ENCODE data around the gene KSR1. TPM values are rescaled to one million over a fixed set of nuclear protein-coding genes. Genes with fewer than 3 reads are reported as not detected.

KSR1 gene
- total RNA-seq, 1 donor: 23.5 TPM

DNA sequence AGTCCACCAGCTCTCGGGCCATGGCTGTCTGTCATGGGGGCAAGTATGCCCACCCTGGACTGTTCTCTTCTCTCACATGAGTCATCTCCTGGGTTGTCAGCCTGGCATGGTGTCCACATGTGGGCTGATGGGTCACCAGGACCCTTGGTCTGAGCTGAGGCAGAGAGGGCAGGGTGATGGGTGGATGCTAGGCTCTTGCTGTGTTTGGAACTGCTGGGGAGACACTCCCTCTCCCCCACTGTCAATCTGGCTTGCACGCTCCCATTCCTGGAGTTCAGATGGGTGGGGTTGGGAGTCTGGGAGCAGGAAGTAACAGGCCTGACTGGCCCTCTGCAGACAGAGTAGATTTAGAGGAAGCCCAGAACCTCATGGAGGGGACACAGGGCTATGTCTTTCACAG, 28.9 kb downstream of the KSR1 start:
- Histone ChIP-seq H3K9me3 (ENCODE audit: low read depth, low read length) (no peaks in the 10 kb centered on the region), H3K4me1 (ENCODE audit: insufficient read depth, low read length) (peaks cover 65% of the 10 kb centered on the region), H3K27me3 (ENCODE audit: insufficient read depth, low read length) (no peaks in the 10 kb centered on the region), H3K4me3 (ENCODE audit: low read length) (no peak overlapping the region)

DNA sequence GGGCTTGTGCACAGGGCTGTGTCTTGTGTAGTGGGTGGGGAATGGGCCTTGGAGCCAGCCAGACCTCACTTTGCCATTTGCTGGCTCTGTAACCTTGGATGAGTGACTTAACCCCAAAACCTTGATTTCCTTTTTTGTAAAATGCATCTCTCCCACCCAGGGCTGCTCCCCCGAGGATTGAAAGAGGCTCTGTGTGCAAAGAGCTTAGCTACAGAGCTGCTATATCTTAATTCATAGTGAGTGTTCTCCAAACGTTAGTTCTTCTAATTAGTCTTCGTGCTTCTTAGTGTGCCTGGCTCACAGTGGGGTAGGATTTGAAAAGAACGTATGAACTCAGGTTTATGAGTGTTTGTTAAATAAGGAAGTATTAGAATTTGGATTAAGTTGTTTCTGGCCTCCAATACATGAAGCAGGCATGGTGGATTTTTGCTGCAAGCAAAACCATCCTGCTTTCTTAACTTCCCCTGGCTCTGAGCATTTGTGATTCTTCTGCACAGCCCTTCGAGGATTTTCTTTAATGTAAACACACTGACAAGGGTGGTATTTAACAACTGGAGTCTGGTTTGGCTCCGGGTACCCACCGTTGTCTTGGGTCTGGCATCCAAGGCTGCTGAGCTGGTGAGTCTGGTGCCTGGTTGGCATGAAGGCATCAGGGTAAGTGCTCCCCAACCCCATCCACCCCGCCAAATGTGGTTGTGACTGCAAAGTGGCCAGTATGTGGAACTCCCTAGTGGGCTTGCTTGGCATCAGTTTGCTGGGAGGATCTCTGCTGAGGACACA, 29.7 kb downstream of the KSR1 start:
- H3K4me1 ChIP-seq (ENCODE audit: insufficient read depth, low read length): peaks cover 64% of the 10 kb centered on the region
- H3K4me3 ChIP-seq (ENCODE audit: low read length): no peak overlapping the region
- no peaks in the 10 kb centered on the region for H3K9me3 ChIP-seq (ENCODE audit: low read depth, low read length)
- H3K27me3 ChIP-seq (ENCODE audit: insufficient read depth, low read length): no peaks in the 10 kb centered on the region

GRCh38 chr17:27486741-27487140, 30.5 kb downstream of the KSR1 start:
- no peaks in the 10 kb centered on the region for H3K27me3 ChIP-seq (ENCODE audit: insufficient read depth, low read length)
- H3K4me1 ChIP-seq (ENCODE audit: insufficient read depth, low read length): peaks cover 58% of the 10 kb centered on the region
- H3K9me3 ChIP-seq (ENCODE audit: low read depth, low read length): no peaks in the 10 kb centered on the region
- no peak overlapping the region for H3K4me3 ChIP-seq (ENCODE audit: low read length)

- H3K27me3 ChIP-seq (ENCODE audit: insufficient read depth, low read length): no peaks in the 10 kb centered on the region
- peaks cover 58% of the 10 kb centered on the region for H3K4me1 ChIP-seq (ENCODE audit: insufficient read depth, low read length)
- H3K4me3 ChIP-seq (ENCODE audit: low read length): no peak overlapping the region
- H3K9me3 ChIP-seq (ENCODE audit: low read depth, low read length): no peaks in the 10 kb centered on the region
These were observed 32.0 kb downstream of the KSR1 start for GRCh38 chr17:27488231-27488630.

GRCh38 chr17:27489045-27489715, 32.9 kb downstream of the KSR1 start:
- Histone ChIP-seq H3K27me3 (ENCODE audit: insufficient read depth, low read length) (no peaks in the 10 kb centered on the region), H3K4me1 (ENCODE audit: insufficient read depth, low read length) (peaks cover 66% of the 10 kb centered on the region), H3K4me3 (ENCODE audit: low read length) (no peak overlapping the region), H3K9me3 (ENCODE audit: low read depth, low read length) (no peaks in the 10 kb centered on the region)

DNA sequence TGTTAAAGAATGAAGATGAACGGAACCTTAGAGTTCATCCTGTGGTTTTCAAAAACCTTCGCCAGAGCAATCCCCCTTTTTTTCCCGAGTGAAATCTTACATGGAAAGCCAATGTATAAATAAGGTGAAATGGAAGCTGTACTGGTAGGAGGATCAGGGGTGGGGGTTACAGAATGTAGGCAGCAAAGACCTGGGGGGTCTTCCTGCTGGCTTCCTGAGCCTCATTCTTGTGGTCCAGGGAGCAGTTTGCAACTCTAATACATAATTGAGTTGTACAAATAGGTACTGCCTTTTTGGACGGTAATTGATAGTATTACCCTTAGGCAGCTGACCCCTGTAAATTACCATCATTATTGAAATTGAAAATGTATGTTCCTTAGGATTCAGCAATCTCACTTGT, 34.1 kb downstream of the KSR1 start:
- Histone ChIP-seq H3K27me3 (ENCODE audit: insufficient read depth, low read length) (no peaks in the 10 kb centered on the region), H3K4me3 (ENCODE audit: low read length) (no peak overlapping the region), H3K9me3 (ENCODE audit: low read depth, low read length) (no peaks in the 10 kb centered on the region), H3K4me1 (ENCODE audit: insufficient read depth, low read length) (peaks cover 71% of the 10 kb centered on the region)

DNA sequence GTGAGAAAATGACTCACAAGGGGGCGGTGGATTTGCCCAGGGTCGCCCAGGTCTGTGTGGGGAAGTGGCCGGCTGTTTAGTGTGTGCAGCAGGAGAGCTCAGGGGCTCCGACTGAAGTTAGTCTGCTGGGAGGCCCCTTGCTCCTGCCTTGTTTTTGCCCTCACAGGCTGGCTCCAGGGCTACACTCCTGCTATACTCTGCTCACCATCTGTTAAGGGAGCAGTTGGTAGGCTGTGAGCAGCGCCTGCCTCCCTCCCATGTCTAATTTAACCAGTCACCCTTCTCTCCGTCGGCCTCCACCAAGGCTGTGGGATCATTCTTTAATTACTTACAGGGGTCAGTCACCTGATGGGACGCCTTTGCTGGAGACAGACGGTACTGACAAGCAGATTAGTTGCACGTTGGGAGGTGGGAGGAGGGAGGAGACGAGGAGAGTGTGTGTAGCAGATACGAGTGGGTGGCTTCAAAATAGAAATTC, 35.5 kb downstream of the KSR1 start:
- Histone ChIP-seq H3K4me3 (ENCODE audit: low read length) (no peak overlapping the region), H3K4me1 (ENCODE audit: insufficient read depth, low read length) (peaks cover 60% of the 10 kb centered on the region), H3K27me3 (ENCODE audit: insufficient read depth, low read length) (no peaks in the 10 kb centered on the region)

DNA sequence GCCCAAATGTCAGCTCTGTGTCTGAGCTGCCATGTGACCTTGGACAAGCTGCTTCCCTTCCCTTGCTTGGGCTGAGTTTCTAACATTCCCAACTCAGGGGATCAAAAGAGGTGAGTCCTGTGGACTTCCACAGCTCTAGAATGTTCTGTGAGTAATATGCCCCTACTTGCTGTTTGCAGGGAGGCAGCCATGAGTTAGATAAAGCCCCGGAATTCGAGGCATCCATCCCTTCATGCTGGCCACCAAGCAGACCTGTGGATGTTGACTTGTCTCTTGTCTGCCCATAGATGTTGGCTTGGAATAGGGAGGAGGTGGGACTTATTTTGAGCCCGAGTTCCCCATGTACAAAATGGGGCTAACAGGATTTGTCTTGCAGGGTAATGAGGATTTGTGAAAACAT, 36.2 kb downstream of the KSR1 start:
- Histone ChIP-seq H3K9me3 (ENCODE audit: low read depth, low read length) (no peaks in the 10 kb centered on the region), H3K4me1 (ENCODE audit: insufficient read depth, low read length) (peaks cover 53% of the 10 kb centered on the region), H3K27me3 (ENCODE audit: insufficient read depth, low read length) (no peaks in the 10 kb centered on the region), H3K4me3 (ENCODE audit: low read length) (no peak overlapping the region)

More for the DNA sequence above, 35.5 kb downstream of the KSR1 start:
- H3K9me3 ChIP-seq (ENCODE audit: low read depth, low read length): no peaks in the 10 kb centered on the region

GRCh38 chr17:27493088-27493487, 36.8 kb downstream of the KSR1 start:
- no peaks in the 10 kb centered on the region for H3K9me3 ChIP-seq (ENCODE audit: low read depth, low read length)
- no peak overlapping the region for H3K4me3 ChIP-seq (ENCODE audit: low read length)
- peaks cover 48% of the 10 kb centered on the region for H3K4me1 ChIP-seq (ENCODE audit: insufficient read depth, low read length)
- H3K27me3 ChIP-seq (ENCODE audit: insufficient read depth, low read length): no peaks in the 10 kb centered on the region

DNA sequence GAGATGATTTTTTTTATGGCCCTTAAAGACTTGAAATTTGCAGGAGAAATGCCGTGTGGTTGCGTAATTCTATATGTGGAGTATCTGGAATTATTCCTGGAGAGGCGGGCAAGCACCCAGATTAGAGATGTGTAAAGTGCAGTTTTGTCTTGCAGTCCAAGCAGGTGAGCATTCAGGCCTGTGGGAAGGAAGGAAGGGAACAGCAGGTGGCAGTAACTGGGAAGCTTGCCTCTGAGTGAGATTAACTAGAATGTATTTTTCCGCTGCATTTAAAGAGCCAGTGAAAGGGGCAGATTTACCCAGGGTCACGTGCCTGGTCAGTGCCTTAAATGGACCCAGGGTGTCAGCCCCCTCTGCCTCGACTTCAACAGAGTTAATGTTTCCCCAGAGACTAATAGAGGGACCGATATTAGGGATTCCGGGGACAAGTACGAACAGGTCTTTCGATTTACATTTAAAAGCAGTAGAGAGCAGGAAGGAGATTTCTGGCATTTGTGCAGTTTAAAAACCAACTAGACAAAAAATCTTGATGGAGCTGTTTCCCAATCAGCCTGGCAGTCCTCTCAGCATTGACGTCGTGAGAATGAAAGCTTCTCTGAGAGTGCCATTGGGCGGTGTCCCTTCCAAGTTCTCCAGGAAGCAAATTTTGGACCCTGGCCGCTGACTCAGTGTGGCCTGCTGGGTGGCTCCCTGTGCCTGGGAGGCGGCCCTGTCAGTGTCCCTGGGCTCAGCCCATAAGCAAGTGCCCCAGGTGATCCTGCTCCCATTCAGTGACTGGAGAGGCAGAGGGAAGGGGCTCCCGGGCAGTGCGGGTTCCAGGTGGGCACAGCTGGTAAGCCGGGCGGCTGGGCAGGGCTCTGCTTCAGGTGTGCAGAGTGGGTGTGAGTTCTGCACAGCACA, 38.2 kb downstream of the KSR1 start:
- H3K4me3 ChIP-seq (ENCODE audit: low read length): no peak overlapping the region
- H3K27me3 ChIP-seq (ENCODE audit: insufficient read depth, low read length): no peaks in the 10 kb centered on the region
- no peaks in the 10 kb centered on the region for H3K9me3 ChIP-seq (ENCODE audit: low read depth, low read length)
- peaks cover 35% of the 10 kb centered on the region for H3K4me1 ChIP-seq (ENCODE audit: insufficient read depth, low read length)

DNA sequence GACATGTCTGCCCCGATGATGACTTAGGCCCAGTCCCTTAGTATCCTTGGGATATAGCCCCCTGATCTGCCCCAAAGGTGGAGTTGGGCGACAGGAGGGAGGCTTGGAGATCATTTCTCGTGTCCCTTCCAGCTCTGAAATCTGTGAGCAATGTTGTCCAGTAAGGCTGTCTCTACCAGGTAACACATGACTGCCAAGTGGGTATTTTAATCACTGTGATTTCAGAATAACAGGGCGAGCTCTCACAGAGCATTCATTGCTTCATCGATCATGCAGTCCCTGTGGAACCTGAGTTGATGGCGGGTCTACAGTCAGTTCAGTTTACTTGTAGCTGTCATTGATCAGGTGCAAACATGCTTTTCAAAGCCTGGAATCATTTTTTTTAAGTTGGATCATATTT, 39.2 kb downstream of the KSR1 start:
- Histone ChIP-seq H3K9me3 (ENCODE audit: low read depth, low read length) (no peaks in the 10 kb centered on the region), H3K4me1 (ENCODE audit: insufficient read depth, low read length) (peaks cover 27% of the 10 kb centered on the region), H3K27me3 (ENCODE audit: insufficient read depth, low read length) (no peaks in the 10 kb centered on the region), H3K4me3 (ENCODE audit: low read length) (no peak overlapping the region)

- H3K4me3 ChIP-seq (ENCODE audit: low read length): no peak overlapping the region
- peaks cover 24% of the 10 kb centered on the region for H3K4me1 ChIP-seq (ENCODE audit: insufficient read depth, low read length)
- no peaks in the 10 kb centered on the region for H3K27me3 ChIP-seq (ENCODE audit: insufficient read depth, low read length)
- no peaks in the 10 kb centered on the region for H3K9me3 ChIP-seq (ENCODE audit: low read depth, low read length)
These were observed 39.8 kb downstream of the KSR1 start for GRCh38 chr17:27496005-27496404.

DNA sequence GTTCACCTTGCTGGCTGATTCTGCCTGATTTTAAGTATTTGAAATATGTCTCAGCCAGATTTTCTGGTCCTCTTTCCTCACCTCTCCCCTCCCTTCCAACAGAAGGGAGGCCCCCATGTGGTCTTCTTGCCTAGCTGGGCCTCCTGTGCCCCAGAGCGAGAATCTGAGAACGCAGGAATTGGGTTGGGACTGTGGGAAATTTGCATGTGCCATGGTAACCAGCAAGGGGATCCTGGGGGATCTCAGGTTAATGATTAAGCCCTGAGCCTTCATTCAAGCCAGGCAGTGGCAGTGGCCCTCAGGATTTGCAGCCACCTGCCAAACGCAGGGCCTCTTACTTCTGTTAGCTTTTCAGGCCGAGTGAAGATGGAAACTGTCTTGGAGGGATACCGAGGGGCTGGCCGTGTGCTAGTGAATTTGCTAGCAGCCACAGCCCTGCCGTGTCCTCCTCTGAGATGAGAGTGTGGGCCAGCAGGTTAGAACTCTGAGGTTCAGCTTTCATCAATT, 40.2 kb downstream of the KSR1 start:
- Histone ChIP-seq H3K9me3 (ENCODE audit: low read depth, low read length) (no peaks in the 10 kb centered on the region), H3K4me1 (ENCODE audit: insufficient read depth, low read length) (peaks cover 24% of the 10 kb centered on the region), H3K27me3 (ENCODE audit: insufficient read depth, low read length) (no peaks in the 10 kb centered on the region), H3K4me3 (ENCODE audit: low read length) (no peak overlapping the region)

DNA sequence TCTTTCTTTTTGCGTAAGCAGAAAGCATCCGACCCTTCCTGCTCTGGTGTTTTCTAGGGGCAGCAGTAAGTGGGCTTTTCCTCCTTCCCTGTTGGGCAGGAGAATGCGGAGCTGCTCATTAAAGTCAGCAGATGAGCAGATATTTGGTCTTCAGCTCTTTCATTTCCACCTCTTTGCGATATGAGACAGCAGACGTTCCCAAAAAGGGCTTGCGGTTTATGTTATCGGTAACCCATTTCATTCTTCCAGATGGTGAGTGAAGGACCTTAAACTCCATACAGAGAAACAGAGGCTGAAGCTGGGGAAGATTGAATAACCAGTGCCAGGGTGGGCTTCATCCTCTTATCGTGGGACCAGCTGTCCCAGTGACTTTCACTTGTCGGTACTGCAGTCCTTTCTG, 40.7 kb downstream of the KSR1 start:
- Histone ChIP-seq H3K27me3 (ENCODE audit: insufficient read depth, low read length) (no peaks in the 10 kb centered on the region), H3K4me1 (ENCODE audit: insufficient read depth, low read length) (peaks cover 24% of the 10 kb centered on the region), H3K9me3 (ENCODE audit: low read depth, low read length) (no peaks in the 10 kb centered on the region), H3K4me3 (ENCODE audit: low read length) (no peak overlapping the region)

DNA sequence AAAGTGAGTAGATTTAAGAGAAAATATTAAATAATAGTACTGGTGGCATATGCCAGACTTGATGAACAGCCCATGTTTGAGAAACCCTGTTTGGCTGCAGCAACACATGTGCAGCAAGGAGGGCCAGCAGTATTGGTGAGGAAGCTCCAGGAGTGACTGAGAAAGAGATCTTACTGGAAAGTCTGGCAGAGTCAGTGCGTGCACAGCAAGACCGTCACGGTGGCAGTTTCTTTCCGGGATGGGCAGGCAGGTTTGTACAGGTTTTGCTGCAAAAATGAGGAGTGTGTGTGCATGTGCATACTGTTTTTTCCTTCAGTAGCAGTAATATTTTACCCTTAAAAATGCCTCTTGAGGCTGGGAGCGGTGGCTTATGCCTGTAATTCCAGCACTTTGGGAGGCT, 41.4 kb downstream of the KSR1 start:
- Histone ChIP-seq H3K27me3 (ENCODE audit: insufficient read depth, low read length) (no peaks in the 10 kb centered on the region), H3K9me3 (ENCODE audit: low read depth, low read length) (no peaks in the 10 kb centered on the region), H3K4me1 (ENCODE audit: insufficient read depth, low read length) (peaks cover 24% of the 10 kb centered on the region), H3K4me3 (ENCODE audit: low read length) (no peak overlapping the region)

All from mononuclear cell (primary cell).